Muscle of leg (tissue), 11 donors: ENCODE measurements around the gene RAB11FIP3. TPM values are rescaled to one million over a fixed set of nuclear protein-coding genes. Genes with fewer than 3 reads are reported as not detected.

ENCODE experiments used
- DNase-seq: peaks from one replicate; pipeline ENCODE4 v3.0.0; 2013
- H3K27ac ChIP-seq: one replicate; pipeline ENCODE4 v1.5.1; 2013; ENCODE audit warnings: mild to moderate bottlenecking, low read length, control low read depth
- H3K27me3 ChIP-seq: one replicate; pipeline ENCODE4 v1.6.1; 2013; ENCODE audit warnings: low read length; ENCODE audit not compliant: control insufficient read depth, insufficient read depth
- H3K36me3 ChIP-seq: one replicate; pipeline ENCODE4 v1.6.1; 2013; ENCODE audit warnings: low read length; ENCODE audit not compliant: control insufficient read depth, insufficient read depth
- H3K4me1 ChIP-seq: one replicate; pipeline ENCODE4 v1.6.1; 2013; ENCODE audit warnings: low read length; ENCODE audit not compliant: control insufficient read depth, insufficient read depth
- H3K4me3 ChIP-seq: one replicate; pipeline ENCODE4 v1.5.1; 2013; ENCODE audit warnings: low read length, control low read depth
- H3K9me3 ChIP-seq: replicated peaks from 2 replicates; pipeline ENCODE4 v1.6.1; 2013; ENCODE audit warnings: low read depth, low read length; ENCODE audit not compliant: control insufficient read depth
- WGBS: methylation state at CpG from one replicate; pipeline ENCODE4 v1.1.5; 2013; ENCODE audit warnings: missing lambda C conversion rate; ENCODE audit not compliant: insufficient coverage; 5-methylcytosine and 5-hydroxymethylcytosine counted together
- polyA plus RNA-seq, 8 donors: library from polyadenylated mRNA; unstranded; fragments of 120-200 nt; gene quantifications; one replicate each; pipeline versions ENCODE4 v1.2.1 to v1.2.3, GENCODE V29; 2013; ENCODE audit warnings: inconsistent platforms in 1 of 8, low replicate concordance in 1 of 8; ENCODE audit not compliant: insufficient read length in 8 of 8, insufficient read depth in 1 of 8
- total RNA-seq: library from RNA; stranded (reverse); fragments of 120-200 nt; gene quantifications from one replicate; pipeline ENCODE4 v1.2.4, GENCODE V29; 2013

RAB11FIP3 gene
- total and polyA plus RNA-seq, 9 donors: 13.9 to 35.8 (median 28.0) TPM

GRCh38 chr16:531494-532125 is 106.2 kb downstream of the RAB11FIP3 start:
- Histone ChIP-seq H3K4me1 (peaks cover 57% of the 10 kb centered on the region), H3K36me3 (peaks cover 16% of the 10 kb centered on the region), H3K27me3 (no peaks in the 10 kb centered on the region), H3K27ac (no peak overlapping the region), H3K4me3 (no peak overlapping the region), H3K9me3 (no peaks in the 10 kb centered on the region)
- WGBS: 70% methylated on average over 11 of the region's 16 CpGs
- no peak for DNase-seq

GRCh38 chr16:533391-534123 is 108.1 kb downstream of the RAB11FIP3 start:
- Histone ChIP-seq H3K9me3 (no peaks in the 10 kb centered on the region), H3K36me3 (peaks cover 34% of the 10 kb centered on the region), H3K27me3 (no peaks in the 10 kb centered on the region), H3K4me1 (peaks cover 62% of the 10 kb centered on the region), H3K4me3 (no peak overlapping the region), H3K27ac (peak overlapping the region; percentile 59)
- 68% methylated on average over 30 of the region's 30 CpGs for WGBS
- DNase-seq: no peak

DNA sequence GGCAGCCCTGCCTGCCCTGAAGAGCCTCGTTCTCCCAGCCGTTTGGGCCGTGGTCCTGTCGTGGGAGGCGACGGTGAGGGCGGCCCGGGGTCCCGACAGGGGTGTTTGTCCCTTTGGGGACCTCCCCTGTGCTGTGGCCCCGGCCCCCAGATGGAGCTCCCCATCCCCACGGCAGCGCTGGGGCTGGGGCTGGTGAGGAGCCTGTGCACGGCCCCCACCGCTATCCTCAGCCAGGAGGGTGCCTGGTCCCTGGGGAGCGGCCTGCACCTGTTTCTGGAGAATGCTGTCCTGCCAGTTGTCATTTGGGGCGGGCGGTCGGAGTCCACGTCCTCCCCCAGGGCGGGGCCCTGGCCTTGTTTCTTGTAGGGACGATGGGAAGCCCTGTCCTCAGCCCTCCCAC is 108.7 kb downstream of the RAB11FIP3 start:
- DNase-seq: peak; percentile 68
- Histone ChIP-seq H3K27me3 (no peaks in the 10 kb centered on the region), H3K4me1 (peaks cover 59% of the 10 kb centered on the region), H3K36me3 (peaks cover 34% of the 10 kb centered on the region), H3K4me3 (no peak overlapping the region), H3K27ac (peak overlapping the region; percentile 86), H3K9me3 (no peaks in the 10 kb centered on the region)
- whole genome bisulfite sequencing: 63% methylated on average over 19 of the region's 21 CpGs

- peaks cover 32% of the 10 kb centered on the region for H3K36me3 ChIP-seq
- H3K9me3 ChIP-seq: no peaks in the 10 kb centered on the region
- H3K4me1 ChIP-seq: peaks cover 58% of the 10 kb centered on the region
- WGBS: 91% methylated on average over 26 of the region's 27 CpGs
- no peaks in the 10 kb centered on the region for H3K27me3 ChIP-seq
- H3K4me3 ChIP-seq: no peak overlapping the region
- peak overlapping the region; percentile 86 for H3K27ac ChIP-seq
- no peak for DNase-seq
Measured at GRCh38 chr16:534856-535445, 109.5 kb downstream of the RAB11FIP3 start.

- Histone ChIP-seq H3K9me3 (no peaks in the 10 kb centered on the region), H3K27me3 (no peaks in the 10 kb centered on the region), H3K4me1 (peaks cover 61% of the 10 kb centered on the region), H3K27ac (peak overlapping the region; percentile 86), H3K4me3 (no peak overlapping the region), H3K36me3 (peaks cover 37% of the 10 kb centered on the region)
- WGBS: 81% methylated on average over 34 of the region's 39 CpGs
- peak; percentile 68 for DNase-seq
Measured at GRCh38 chr16:535446-536405, 110.3 kb downstream of the RAB11FIP3 start.

DNA sequence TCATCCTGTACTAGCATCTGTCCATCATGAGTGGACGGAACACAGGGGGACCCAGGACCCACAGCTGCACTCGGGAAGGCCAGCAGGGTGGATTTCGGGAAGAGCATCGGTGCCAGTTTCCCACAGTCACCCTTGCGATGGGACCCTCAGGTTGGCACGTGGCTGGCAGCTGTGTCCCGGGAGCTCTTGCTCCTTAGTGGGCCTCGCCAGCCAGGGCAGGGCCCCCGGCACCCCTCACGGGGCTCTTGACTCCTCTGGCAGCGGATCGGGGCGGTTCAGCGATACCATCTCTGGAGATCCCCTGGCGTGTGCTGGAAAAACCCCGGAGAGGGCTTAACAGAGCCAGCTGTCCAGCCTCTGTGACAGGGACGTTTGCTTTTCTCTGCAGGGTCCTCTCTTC is 111.3 kb downstream of the RAB11FIP3 start:
- Histone ChIP-seq H3K36me3 (peaks cover 46% of the 10 kb centered on the region), H3K9me3 (no peaks in the 10 kb centered on the region)
- WGBS: 91% methylated on average over 17 of the region's 17 CpGs

DNA sequence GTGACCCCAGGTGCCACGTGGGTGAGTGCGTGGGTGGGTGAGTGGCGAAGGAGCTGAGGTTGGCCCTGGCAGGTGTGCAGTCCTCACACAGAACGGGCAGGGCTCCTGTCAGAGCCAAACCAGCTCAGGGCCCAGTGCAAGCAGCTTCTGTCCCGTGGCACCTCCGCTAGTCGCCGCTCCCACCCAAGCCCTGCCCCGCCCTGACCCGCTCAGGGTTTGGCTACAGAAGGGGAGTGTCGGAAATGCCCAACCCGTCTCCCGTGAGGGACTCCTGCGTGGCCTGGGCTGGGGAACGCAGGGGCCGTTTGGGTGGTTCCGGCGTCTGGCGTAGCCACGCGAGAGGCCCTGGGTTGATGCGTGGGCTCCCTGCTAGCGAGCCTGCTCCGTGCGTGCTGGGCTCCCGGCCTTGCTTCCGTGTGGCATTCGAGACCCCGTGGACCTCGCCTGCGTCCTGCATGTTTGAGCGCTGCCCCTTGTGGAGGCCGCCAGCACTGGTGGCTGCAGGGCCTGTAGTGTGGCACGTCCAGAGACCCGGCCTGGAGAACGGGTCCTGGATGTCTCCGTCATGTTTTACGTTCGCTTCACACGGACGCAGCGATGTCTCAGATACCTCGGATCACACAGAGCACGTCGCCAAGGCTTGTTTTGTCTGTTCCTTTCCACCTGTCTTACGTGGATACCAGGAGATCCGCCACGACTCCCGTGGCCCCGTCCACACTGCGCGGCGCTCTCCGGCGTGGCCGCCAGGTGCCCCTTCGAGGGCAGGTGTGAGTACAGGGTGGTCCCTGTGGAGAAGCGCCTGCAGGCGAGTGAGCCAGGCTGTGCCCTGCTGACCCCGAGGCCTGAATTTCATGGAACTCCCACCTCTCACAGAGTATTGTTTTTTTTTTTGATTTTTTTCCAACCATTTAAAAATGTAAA is 112.2 kb downstream of the RAB11FIP3 start:
- WGBS: 93% methylated on average over 56 of the region's 60 CpGs
- peaks cover 61% of the 10 kb centered on the region for H3K4me1 ChIP-seq

More for the DNA sequence above, 111.3 kb downstream of the RAB11FIP3 start:
- no peak overlapping the region for H3K4me3 ChIP-seq
- H3K4me1 ChIP-seq: peaks cover 61% of the 10 kb centered on the region
- H3K27ac ChIP-seq: peak overlapping the region; percentile 72
- DNase-seq: no peak
- H3K27me3 ChIP-seq: no peaks in the 10 kb centered on the region

DNA sequence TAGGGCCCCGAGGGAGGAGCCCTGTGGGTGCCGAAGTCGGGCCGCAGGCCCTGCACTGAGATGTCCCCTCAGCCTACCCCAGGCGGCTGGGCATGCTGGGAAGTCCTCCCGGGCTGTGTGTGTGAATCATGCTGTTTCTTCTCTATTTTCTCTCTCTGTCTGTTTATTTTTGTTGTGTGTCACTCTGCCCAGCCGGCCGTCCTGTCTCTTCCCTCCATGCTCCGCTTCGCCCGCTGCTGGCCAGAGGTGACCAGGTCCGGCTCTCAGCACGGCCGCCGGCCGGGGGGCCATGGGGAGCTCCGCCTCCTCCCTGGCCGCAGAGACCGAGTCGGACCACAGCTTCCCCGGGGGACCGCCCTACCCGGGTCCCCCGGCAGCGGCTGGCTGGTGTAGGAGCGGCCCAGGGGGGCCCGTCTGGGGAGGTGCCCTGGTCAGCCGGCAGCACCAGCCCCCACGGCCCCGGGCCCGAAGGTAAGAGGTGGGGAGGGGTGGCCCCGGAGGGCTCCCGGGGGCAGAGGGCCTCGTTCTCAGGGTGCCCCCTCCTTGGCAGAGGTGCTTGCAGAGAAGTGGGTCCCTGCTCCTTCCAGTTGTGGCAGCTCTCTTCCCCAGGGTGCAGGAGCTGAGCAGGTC is 114.6 kb downstream of the RAB11FIP3 start:
- Histone ChIP-seq H3K9me3 (no peaks in the 10 kb centered on the region), H3K36me3 (peaks cover 46% of the 10 kb centered on the region), H3K27ac (no peak overlapping the region), H3K4me1 (peaks cover 47% of the 10 kb centered on the region), H3K27me3 (no peaks in the 10 kb centered on the region), H3K4me3 (no peak overlapping the region)
- WGBS: 81% methylated on average over 22 of the region's 34 CpGs
- no peak for DNase-seq

More for the DNA sequence above, 112.2 kb downstream of the RAB11FIP3 start:
- Histone ChIP-seq H3K27me3 (no peaks in the 10 kb centered on the region), H3K36me3 (peaks cover 46% of the 10 kb centered on the region), H3K27ac (peak overlapping the region; percentile 72), H3K9me3 (no peaks in the 10 kb centered on the region), H3K4me3 (no peak overlapping the region)
- DNase-seq: no peak
